Measurements from ENCODE around the gene ZNF333.
"Not testable (repeated sequence)": the region's sequence is repeated elsewhere in the genome, so short reads cannot be mapped to it uniquely, and the experiment has no call there.

ZNF333 gene

DNA sequence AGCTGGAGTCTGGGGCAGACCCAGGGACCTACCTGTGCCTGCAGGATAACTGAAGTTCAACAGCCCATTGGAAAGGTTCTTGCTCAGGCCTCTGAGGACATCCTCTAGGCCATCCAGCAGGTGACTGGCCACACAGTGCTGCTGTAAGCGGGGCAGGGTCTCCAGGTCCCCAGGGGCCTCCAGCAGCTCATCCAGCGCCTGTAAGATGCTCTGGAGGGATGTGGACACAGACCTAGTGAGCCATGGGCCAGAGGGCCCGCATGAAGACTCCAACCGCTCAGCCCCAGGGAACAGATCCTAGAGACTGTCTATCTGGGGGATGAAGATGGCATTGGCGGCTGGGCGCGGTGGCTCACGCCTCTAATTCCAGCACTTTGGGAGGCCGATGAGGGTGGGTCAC is 74.6 kb downstream of the ZNF333 start:
- no peak overlapping the region for H3K27ac ChIP-seq (replicated peaks)
- H3K27me3 ChIP-seq (ENCODE audit: insufficient read depth, poor library complexity, severe bottlenecking) = no peaks in the 10 kb centered on the region
- no peak overlapping the region for H3K4me3 ChIP-seq (replicated peaks; ENCODE audit: insufficient read depth, low read length)
- no peak for TF ChIP-seq GABPA (IDR thresholded peaks at IDR 0.05; ENCODE audit: low read depth)
- TF ChIP-seq, protein P1, sequence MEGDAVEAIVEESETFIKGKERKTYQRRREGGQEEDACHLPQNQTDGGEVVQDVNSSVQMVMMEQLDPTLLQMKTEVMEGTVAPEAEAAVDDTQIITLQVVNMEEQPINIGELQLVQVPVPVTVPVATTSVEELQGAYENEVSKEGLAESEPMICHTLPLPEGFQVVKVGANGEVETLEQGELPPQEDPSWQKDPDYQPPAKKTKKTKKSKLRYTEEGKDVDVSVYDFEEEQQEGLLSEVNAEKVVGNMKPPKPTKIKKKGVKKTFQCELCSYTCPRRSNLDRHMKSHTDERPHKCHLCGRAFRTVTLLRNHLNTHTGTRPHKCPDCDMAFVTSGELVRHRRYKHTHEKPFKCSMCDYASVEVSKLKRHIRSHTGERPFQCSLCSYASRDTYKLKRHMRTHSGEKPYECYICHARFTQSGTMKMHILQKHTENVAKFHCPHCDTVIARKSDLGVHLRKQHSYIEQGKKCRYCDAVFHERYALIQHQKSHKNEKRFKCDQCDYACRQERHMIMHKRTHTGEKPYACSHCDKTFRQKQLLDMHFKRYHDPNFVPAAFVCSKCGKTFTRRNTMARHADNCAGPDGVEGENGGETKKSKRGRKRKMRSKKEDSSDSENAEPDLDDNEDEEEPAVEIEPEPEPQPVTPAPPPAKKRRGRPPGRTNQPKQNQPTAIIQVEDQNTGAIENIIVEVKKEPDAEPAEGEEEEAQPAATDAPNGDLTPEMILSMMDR (IDR thresholded peaks at IDR 0.05; ENCODE audit: insufficient read depth, low read length) = no peak
- no peak for TF ChIP-seq POLR2AphosphoS5 (IDR thresholded peaks at IDR 0.05; ENCODE audit: low read depth)
- TF ChIP-seq, protein P2, sequence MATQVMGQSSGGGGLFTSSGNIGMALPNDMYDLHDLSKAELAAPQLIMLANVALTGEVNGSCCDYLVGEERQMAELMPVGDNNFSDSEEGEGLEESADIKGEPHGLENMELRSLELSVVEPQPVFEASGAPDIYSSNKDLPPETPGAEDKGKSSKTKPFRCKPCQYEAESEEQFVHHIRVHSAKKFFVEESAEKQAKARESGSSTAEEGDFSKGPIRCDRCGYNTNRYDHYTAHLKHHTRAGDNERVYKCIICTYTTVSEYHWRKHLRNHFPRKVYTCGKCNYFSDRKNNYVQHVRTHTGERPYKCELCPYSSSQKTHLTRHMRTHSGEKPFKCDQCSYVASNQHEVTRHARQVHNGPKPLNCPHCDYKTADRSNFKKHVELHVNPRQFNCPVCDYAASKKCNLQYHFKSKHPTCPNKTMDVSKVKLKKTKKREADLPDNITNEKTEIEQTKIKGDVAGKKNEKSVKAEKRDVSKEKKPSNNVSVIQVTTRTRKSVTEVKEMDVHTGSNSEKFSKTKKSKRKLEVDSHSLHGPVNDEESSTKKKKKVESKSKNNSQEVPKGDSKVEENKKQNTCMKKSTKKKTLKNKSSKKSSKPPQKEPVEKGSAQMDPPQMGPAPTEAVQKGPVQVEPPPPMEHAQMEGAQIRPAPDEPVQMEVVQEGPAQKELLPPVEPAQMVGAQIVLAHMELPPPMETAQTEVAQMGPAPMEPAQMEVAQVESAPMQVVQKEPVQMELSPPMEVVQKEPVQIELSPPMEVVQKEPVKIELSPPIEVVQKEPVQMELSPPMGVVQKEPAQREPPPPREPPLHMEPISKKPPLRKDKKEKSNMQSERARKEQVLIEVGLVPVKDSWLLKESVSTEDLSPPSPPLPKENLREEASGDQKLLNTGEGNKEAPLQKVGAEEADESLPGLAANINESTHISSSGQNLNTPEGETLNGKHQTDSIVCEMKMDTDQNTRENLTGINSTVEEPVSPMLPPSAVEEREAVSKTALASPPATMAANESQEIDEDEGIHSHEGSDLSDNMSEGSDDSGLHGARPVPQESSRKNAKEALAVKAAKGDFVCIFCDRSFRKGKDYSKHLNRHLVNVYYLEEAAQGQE (IDR thresholded peaks at IDR 0.05; ENCODE audit: insufficient replicate concordance, low read depth) = no peak
- DNase-seq (ENCODE audit: low read depth in 1 of 2, low spot score in 1 of 2) = no peak

DNA sequence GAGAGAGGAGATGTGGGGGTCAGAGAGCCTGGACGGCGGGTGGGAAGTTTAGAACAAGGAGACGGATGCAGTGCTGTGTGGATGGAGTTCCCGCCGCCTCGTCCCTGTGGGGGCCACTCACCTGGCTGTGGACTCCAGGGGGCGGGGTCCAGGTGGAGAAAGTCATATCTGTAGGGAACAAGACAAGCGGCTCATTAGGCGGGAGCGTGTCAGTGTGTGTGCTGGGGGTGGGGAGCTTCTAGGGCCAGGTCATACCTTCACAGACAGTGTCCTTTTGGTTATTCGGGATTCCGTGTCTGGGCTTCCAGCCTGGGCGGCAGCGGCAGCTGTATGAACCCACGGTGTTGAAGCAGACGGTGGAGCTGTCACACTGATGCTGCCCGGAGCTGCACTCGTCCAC is 75.6 kb downstream of the ZNF333 start:
- DNase-seq (ENCODE audit: low read depth in 1 of 2, low spot score in 1 of 2); H3K27me3 ChIP-seq (ENCODE audit: insufficient read depth, poor library complexity, severe bottlenecking); H3K4me3 ChIP-seq (replicated peaks; ENCODE audit: insufficient read depth, low read length); H3K27ac ChIP-seq (replicated peaks): not testable (repeated sequence)

DNA sequence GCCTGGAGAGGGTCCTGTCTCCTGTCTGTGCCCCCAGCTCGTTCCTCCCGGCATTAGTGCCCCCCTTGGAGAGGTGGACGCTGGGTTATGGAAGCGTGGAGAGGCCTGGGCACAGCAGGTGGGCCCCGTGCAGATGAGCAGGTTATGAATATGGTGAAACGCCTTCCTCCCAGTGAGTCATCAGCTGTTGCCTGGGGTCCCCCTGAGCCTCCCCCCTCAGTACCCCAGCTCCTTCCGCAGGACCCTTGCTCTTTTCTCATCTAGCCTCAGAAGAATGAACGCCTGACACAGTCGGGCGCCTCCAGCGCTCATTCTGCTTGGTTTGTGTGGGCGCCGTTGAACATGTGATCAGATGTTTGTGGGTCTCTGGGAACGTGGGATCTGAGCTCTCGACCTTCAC is 76.0 kb downstream of the ZNF333 start:
- not testable (repeated sequence) for H3K4me3 ChIP-seq (replicated peaks; ENCODE audit: insufficient read depth, low read length); H3K27me3 ChIP-seq (ENCODE audit: insufficient read depth, poor library complexity, severe bottlenecking); DNase-seq (ENCODE audit: low read depth in 1 of 2, low spot score in 1 of 2); H3K27ac ChIP-seq (replicated peaks)

DNA sequence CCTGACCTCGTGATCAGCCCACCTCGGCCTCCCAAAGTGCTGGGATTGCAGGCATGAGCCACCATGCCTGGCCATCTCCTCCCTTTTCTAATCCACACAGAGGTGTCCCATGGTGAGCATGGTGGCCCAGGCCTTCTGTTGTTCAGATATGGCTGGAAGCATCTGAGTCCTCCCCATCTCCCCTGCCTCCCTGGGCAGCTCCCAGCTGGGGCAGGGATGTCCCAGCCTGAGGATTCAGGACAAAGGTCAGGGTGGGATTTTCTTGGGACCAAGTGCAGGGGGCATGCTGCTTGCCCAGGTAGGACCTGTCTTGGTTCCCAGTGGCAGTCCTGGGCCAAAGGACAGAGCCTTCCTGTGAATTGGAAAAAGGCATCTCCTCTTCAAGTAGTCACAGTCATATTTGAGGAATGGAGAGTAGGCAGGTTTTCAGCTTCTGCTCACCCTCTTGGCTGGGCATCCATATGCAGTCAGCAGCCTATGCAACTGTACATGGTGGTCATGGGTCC is 77.7 kb downstream of the ZNF333 start:
- DNase-seq (ENCODE audit: low read depth in 1 of 2, low spot score in 1 of 2) = no peak
- no peak overlapping the region for H3K4me3 ChIP-seq (replicated peaks; ENCODE audit: insufficient read depth, low read length)
- TF ChIP-seq, protein P2 (IDR thresholded peaks at IDR 0.05; ENCODE audit: insufficient replicate concordance, low read depth) = no peak
- TF ChIP-seq POLR2AphosphoS5 (IDR thresholded peaks at IDR 0.05; ENCODE audit: low read depth) (no peak; the same call in 1 of the 2 replicates), SPI1 (IDR thresholded peaks at IDR 0.05; ENCODE audit: borderline replicate concordance, low read depth) (no peak), GABPA (IDR thresholded peaks at IDR 0.05; ENCODE audit: low read depth) (no peak)
- TF ChIP-seq, protein P1 (IDR thresholded peaks at IDR 0.05; ENCODE audit: insufficient read depth, low read length) = no peak
- no peaks in the 10 kb centered on the region for H3K27me3 ChIP-seq (ENCODE audit: insufficient read depth, poor library complexity, severe bottlenecking)
- H3K27ac ChIP-seq (replicated peaks) = no peak overlapping the region

DNA sequence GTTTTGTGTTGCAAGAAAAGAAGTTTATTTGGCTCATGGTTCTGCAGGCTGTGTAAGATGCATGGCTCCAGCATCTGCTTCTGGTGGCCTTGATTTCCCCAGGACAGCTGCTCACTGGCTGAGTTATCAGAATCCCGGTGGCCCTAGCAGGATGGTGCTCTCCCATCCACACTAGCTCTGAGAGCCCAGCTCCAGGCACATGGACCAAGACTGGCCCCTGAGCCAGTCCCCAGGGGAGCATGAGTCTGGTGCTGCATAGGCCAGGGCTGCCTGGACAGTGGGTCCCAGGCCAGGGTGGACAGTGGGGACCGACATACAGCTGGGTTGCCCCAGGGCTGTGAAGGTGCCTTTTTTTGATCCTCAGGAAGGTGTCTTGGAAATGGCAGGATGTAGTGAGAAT is 78.2 kb downstream of the ZNF333 start:
- H3K4me3 ChIP-seq (replicated peaks; ENCODE audit: insufficient read depth, low read length) = no peak overlapping the region
- H3K27ac ChIP-seq (replicated peaks) = no peak overlapping the region
- no peak for DNase-seq (ENCODE audit: low read depth in 1 of 2, low spot score in 1 of 2)
- no peak for TF ChIP-seq GABPA (IDR thresholded peaks at IDR 0.05; ENCODE audit: low read depth)
- TF ChIP-seq, protein P2 (IDR thresholded peaks at IDR 0.05; ENCODE audit: insufficient replicate concordance, low read depth) = no peak
- TF ChIP-seq POLR2AphosphoS5 (IDR thresholded peaks at IDR 0.05; ENCODE audit: low read depth) = no peak
- TF ChIP-seq, protein P1 (IDR thresholded peaks at IDR 0.05; ENCODE audit: insufficient read depth, low read length) = no peak
- no peak for TF ChIP-seq SPI1 (IDR thresholded peaks at IDR 0.05; ENCODE audit: borderline replicate concordance, low read depth)
- H3K27me3 ChIP-seq (ENCODE audit: insufficient read depth, poor library complexity, severe bottlenecking) = no peaks in the 10 kb centered on the region
